HepG2 (cell line): ENCODE results near the gene CAMK4. TPM values are rescaled to one million over a fixed set of nuclear protein-coding genes. Genes with fewer than 3 reads are reported as not detected.

ENCODE experiments used
- CEBPG ChIP-seq: IDR thresholded peaks from 2 replicates; pipeline ENCODE4 v1.6.1; 2016
- GATAD2A ChIP-seq: IDR thresholded peaks from 2 replicates; pipeline ENCODE4 v1.6.1; 2016
- HNRNPUL1 ChIP-seq: fragments of 200-400 bp; formaldehyde crosslinking; IDR thresholded peaks from 2 replicates; pipeline ENCODE4 v1.6.1; 2017; ENCODE audit warnings: low read depth, mild to moderate bottlenecking, low read length, moderate library complexity
- MED1 ChIP-seq: sonication (generic); formaldehyde crosslinking; IDR thresholded peaks from 2 replicates; pipeline ENCODE4 v1.4.0; 2020; ENCODE audit warnings: missing genetic modification reagents
- MXD4 ChIP-seq: IDR thresholded peaks from 2 replicates; pipeline ENCODE4 v1.6.1; 2016; ENCODE audit warnings: mild to moderate bottlenecking, missing biosample characterization, missing genetic modification reagents
- NR2C2 ChIP-seq: sonication (generic); formaldehyde crosslinking; IDR thresholded peaks from 2 replicates; pipeline ENCODE4 v1.4.0; 2020; ENCODE audit warnings: missing genetic modification reagents, mild to moderate bottlenecking, moderate library complexity, borderline replicate concordance
- PHB2 ChIP-seq: fragments of 450-650 bp; IDR thresholded peaks from 2 replicates; pipeline ENCODE4 v1.6.1; 2018; ENCODE audit not compliant: partially characterized antibody
- RFXANK ChIP-seq: IDR thresholded peaks from 2 replicates; pipeline ENCODE4 v1.6.1; 2016
- TEAD3 ChIP-seq: optimal IDR thresholded peaks from 2 replicates; pipeline ENCODE3; 2016; ENCODE audit warnings: borderline replicate concordance
- THYN1 ChIP-seq: sonication (generic); formaldehyde crosslinking; IDR thresholded peaks from 2 replicates; pipeline ENCODE4 v1.8.1; 2023; ENCODE audit warnings: low read depth, mild to moderate bottlenecking, moderate library complexity, missing genetic modification reagents, borderline replicate concordance
- ZKSCAN8 ChIP-seq: IDR thresholded peaks from 2 replicates; pipeline ENCODE4 v1.6.1; 2016; ENCODE audit warnings: borderline replicate concordance, missing genetic modification reagents, missing compliant biosample characterization
- ZNF44 ChIP-seq: sonication (generic); formaldehyde crosslinking; IDR thresholded peaks from 2 replicates; pipeline ENCODE4 v1.5.1; 2020; ENCODE audit warnings: mild to moderate bottlenecking, missing genetic modification reagents
- ZNF703 ChIP-seq: sonication (generic); formaldehyde crosslinking; IDR thresholded peaks from 2 replicates; pipeline ENCODE4 v1.5.1; 2020; ENCODE audit warnings: missing genetic modification reagents, mild to moderate bottlenecking, moderate library complexity, borderline replicate concordance
- ZNF747 ChIP-seq: sonication (generic); formaldehyde crosslinking; IDR thresholded peaks from 2 replicates; pipeline ENCODE4 v1.8.1; 2023; ENCODE audit warnings: missing genetic modification reagents, mild to moderate bottlenecking, borderline replicate concordance
- ZNF883 ChIP-seq: sonication (generic); formaldehyde crosslinking; IDR thresholded peaks from 2 replicates; pipeline ENCODE4 v1.5.1; 2020; ENCODE audit warnings: mild to moderate bottlenecking, missing genetic modification reagents; ENCODE audit errors: not compliant biosample characterization
- polyA plus RNA-seq, 8 experiments: library from polyadenylated mRNA; depleted of rRNA in 3 of 8; stranded (reverse) in 7 of 8; unstranded in 1 of 8; fragments of >200 nt; fragmentation: Illumina TruSeq in 4 of 8; extraction: Trizol in 4 of 8; gene quantifications; 2 replicates each; pipeline versions ENCODE4 v1.2.1 to v1.2.3, GENCODE V29; 2011 to 2016; ENCODE audit warnings: low read depth in 4 of 8, missing spikeins in 1 of 8, mixed read lengths in 1 of 8; ENCODE audit not compliant: insufficient read depth in 1 of 8
- total RNA-seq, 5 experiments: library from RNA; depleted of rRNA; stranded (reverse); fragments of >200 nt; fragmentation: Illumina TruSeq; extraction: Trizol; gene quantifications; 2 replicates each; pipeline ENCODE4 v1.2.3, GENCODE V29; 2016; ENCODE audit warnings: low read depth in 1 of 5
- TF ChIP-seq, protein P1 (sequence below), 2 experiments: sonication (generic) in 1 of 2; formaldehyde crosslinking in 1 of 2; IDR thresholded peaks; 2 replicates each; pipeline versions ENCODE4 v1.4.0 to v1.6.1; 2016 to 2020; ENCODE audit warnings: borderline replicate concordance in 1 of 2, low read depth in 1 of 2, mild to moderate bottlenecking in 1 of 2, missing genetic modification reagents in 1 of 2
- TF ChIP-seq, protein P2 (sequence below): sonication (generic); formaldehyde crosslinking; IDR thresholded peaks from 2 replicates; pipeline ENCODE4 v1.9.0; 2021; ENCODE audit warnings: missing genetic modification reagents, mild to moderate bottlenecking, borderline replicate concordance
- TF ChIP-seq, protein P3 (sequence below), 2 experiments: sonication (generic) in 1 of 2; formaldehyde crosslinking in 1 of 2; IDR thresholded peaks; 2 replicates each; pipeline versions ENCODE4 v1.5.1 to v1.6.1; 2011 to 2020; ENCODE audit warnings: borderline replicate concordance in 1 of 2, low read depth in 1 of 2, low read length in 1 of 2, mild to moderate bottlenecking in 1 of 2, missing genetic modification reagents in 1 of 2, moderate library complexity in 1 of 2

Gene CAMK4
- total and polyA plus RNA-seq, 2 of the 13 experiments (the other 11 are each of a cell fraction or from before 2014, with no cell fraction given) = not detected

DNA sequence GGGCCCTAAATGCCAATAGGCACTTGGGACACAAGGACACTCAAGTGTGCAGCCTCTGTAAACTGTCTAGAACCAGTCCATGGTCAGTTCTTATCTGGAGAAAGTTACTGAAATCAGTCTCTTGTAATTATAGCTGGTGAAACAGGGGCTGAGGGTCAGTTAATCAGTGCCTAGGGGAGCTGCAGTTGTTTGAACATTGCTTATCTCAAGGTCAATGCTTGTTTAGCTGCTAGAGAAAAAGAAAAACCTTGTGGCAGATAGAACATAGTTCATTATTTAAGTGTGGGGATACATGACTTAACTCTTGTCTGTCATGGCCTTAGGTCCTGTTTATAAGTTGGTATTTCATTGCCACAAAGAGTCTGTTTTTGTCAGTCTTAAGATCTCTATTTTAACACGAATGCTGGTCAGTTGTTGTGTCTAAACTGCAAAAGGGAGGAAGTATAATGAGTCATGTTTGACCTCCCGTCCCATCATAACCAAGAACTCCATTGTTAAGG, 180.1 kb downstream of the CAMK4 start (continued):
- TF ChIP-seq, protein P1, sequence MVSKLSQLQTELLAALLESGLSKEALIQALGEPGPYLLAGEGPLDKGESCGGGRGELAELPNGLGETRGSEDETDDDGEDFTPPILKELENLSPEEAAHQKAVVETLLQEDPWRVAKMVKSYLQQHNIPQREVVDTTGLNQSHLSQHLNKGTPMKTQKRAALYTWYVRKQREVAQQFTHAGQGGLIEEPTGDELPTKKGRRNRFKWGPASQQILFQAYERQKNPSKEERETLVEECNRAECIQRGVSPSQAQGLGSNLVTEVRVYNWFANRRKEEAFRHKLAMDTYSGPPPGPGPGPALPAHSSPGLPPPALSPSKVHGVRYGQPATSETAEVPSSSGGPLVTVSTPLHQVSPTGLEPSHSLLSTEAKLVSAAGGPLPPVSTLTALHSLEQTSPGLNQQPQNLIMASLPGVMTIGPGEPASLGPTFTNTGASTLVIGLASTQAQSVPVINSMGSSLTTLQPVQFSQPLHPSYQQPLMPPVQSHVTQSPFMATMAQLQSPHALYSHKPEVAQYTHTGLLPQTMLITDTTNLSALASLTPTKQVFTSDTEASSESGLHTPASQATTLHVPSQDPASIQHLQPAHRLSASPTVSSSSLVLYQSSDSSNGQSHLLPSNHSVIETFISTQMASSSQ (IDR thresholded peaks at IDR 0.05; ENCODE audit: low read depth) = peak; percentile 89
- TF ChIP-seq, protein P1 (CRISPR knock-in tag; IDR thresholded peaks at IDR 0.05; ENCODE audit: borderline replicate concordance) = peak; percentile 93
- TF ChIP-seq HNRNPUL1 (0 out of 2 replicates have a peak, but pooled peaks have one; percentile 51), MXD4 (CRISPR knock-in tag) (no peak), ZNF703 (CRISPR knock-in tag) (no peak), ZNF44 (CRISPR knock-in tag) (no peak), ZNF747 (CRISPR knock-in tag) (0 out of 2 replicates have a peak, but pooled peaks have one; percentile 26), THYN1 (CRISPR knock-in tag) (no peak), NR2C2 (no peak), CEBPG (CRISPR knock-in tag) (peak; percentile 45), ZNF883 (CRISPR knock-in tag) (no peak), RFXANK (no peak), GATAD2A (CRISPR knock-in tag) (peak; percentile 72), MED1 (peak; percentile 65), PHB2 (no peak), ZKSCAN8 (CRISPR knock-in tag) (peak; percentile 36; the same call in 1 of the 2 replicates), TEAD3 (CRISPR knock-in tag) (peak; percentile 8)
- TF ChIP-seq, protein P2, sequence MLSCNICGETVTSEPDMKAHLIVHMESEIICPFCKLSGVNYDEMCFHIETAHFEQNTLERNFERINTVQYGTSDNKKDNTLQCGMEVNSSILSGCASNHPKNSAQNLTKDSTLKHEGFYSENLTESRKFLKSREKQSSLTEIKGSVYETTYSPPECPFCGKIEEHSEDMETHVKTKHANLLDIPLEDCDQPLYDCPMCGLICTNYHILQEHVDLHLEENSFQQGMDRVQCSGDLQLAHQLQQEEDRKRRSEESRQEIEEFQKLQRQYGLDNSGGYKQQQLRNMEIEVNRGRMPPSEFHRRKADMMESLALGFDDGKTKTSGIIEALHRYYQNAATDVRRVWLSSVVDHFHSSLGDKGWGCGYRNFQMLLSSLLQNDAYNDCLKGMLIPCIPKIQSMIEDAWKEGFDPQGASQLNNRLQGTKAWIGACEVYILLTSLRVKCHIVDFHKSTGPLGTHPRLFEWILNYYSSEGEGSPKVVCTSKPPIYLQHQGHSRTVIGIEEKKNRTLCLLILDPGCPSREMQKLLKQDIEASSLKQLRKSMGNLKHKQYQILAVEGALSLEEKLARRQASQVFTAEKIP (CRISPR knock-in tag) = no peak
- TF ChIP-seq, protein P3, sequence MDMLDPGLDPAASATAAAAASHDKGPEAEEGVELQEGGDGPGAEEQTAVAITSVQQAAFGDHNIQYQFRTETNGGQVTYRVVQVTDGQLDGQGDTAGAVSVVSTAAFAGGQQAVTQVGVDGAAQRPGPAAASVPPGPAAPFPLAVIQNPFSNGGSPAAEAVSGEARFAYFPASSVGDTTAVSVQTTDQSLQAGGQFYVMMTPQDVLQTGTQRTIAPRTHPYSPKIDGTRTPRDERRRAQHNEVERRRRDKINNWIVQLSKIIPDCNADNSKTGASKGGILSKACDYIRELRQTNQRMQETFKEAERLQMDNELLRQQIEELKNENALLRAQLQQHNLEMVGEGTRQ (IDR thresholded peaks at IDR 0.05; ENCODE audit: low read depth, low read length) = no peak
- TF ChIP-seq, protein P3 (CRISPR knock-in tag; IDR thresholded peaks at IDR 0.05; ENCODE audit: borderline replicate concordance) = no peak
